ENCODE measurements around the gene CT45A3. TPM values are rescaled to one million over a fixed set of nuclear protein-coding genes. Genes with fewer than 3 reads are reported as not detected.
"Not testable (repeated sequence)": the region's sequence is repeated elsewhere in the genome, so short reads cannot be mapped to it uniquely, and the experiment has no call there.

CT45A3 gene
- total RNA-seq, 2 donors from 2014 or later: not detected

GRCh38 chrX:135737366-135738071 is 30.5 kb downstream of the CT45A3 start:
- TF ChIP-seq POLR2A (IDR thresholded peaks at IDR 0.05): no peak
- no peak for TF ChIP-seq CTCF (IDR thresholded peaks at IDR 0.05)
- Histone ChIP-seq H3K4me1 (no peaks in the 10 kb centered on the region), H3K9me3 (no peaks in the 10 kb centered on the region), H3K27ac (no peak overlapping the region), H3K36me3 (replicated peaks in 1 of 2; ENCODE audit: insufficient read depth in 1 of 2, low read depth in 2 of 2) (no peaks in the 10 kb centered on the region), H3K4me3 (no peak overlapping the region), H3K27me3 (no peaks in the 10 kb centered on the region)
- ATAC-seq (no peak), DNase-seq (no peak)
- intact Hi-C loops (cut with DNase I): no loop called here
- 23 to 45% methylated on average over 4 of the region's 4 CpGs for WGBS, 2 donors

DNA sequence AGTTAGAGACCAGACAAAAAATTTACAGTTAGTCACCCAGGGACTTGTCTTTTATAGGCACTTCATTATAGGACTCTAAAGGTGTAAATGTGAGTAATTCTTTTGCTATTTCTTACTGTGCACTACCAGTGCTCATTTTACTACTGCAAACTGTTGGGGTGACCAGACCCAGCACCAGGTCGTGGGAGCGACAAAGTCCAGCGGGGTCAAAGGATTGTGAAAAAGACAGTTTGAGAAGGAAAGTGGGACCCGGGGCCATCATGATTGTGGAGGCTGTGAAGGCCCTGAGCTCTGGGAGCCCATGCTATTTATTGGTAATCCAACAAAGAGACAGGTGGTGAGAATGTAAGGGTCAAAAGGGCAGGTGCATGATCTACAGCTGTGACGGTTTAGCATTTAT is 33.3 kb downstream of the CT45A3 start:
- H3K27ac ChIP-seq; H3K36me3 ChIP-seq (replicated peaks in 1 of 2; ENCODE audit: insufficient read depth in 1 of 2, low read depth in 2 of 2); H3K27me3 ChIP-seq; intact Hi-C loops (cut with DNase I); DNase-seq; H3K9me3 ChIP-seq; ATAC-seq; H3K4me3 ChIP-seq; H3K4me1 ChIP-seq: not testable (repeated sequence)
- 65 to 68% methylated on average over 5 of the region's 5 CpGs for WGBS, 2 donors

DNA sequence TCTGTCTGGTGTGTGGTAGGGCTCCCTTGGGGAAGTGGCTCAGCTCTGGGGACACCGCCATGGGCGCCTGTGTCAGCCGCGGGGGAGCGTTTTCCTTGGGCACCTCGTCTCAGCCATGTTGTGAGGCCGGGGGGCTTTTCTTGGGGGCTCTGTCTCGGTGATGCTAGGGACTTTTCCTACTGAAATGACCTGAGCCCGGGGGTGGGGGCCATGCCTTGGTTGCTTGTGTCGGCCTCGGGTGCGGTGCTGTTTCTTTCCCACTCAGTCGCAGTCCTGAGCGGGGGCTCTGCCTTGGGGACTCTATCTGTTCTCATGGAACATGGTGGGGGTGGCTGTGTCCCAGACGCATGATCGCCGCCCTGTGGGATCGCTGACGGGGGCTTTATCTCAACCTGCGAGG is 54.2 kb downstream of the CT45A3 start:
- no peak for DNase-seq
- H3K36me3 ChIP-seq (replicated peaks in 1 of 2; ENCODE audit: insufficient read depth in 1 of 2, low read depth in 2 of 2): no peaks in the 10 kb centered on the region
- no peaks in the 10 kb centered on the region for H3K4me1 ChIP-seq
- 88% methylated on average over 14 of the region's 20 CpGs; no CpG with 5 or more reads in 1 of the 2 donors for WGBS, 2 donors
- no peaks in the 10 kb centered on the region for H3K27me3 ChIP-seq
- intact Hi-C loops (cut with DNase I): no loop called here
- TF ChIP-seq POLR2A (IDR thresholded peaks at IDR 0.05) (no peak), CTCF (IDR thresholded peaks at IDR 0.05) (no peak)
- H3K9me3 ChIP-seq: no peaks in the 10 kb centered on the region
- H3K27ac ChIP-seq: no peak overlapping the region
- H3K4me3 ChIP-seq: no peak overlapping the region
- ATAC-seq: no peak

DNA sequence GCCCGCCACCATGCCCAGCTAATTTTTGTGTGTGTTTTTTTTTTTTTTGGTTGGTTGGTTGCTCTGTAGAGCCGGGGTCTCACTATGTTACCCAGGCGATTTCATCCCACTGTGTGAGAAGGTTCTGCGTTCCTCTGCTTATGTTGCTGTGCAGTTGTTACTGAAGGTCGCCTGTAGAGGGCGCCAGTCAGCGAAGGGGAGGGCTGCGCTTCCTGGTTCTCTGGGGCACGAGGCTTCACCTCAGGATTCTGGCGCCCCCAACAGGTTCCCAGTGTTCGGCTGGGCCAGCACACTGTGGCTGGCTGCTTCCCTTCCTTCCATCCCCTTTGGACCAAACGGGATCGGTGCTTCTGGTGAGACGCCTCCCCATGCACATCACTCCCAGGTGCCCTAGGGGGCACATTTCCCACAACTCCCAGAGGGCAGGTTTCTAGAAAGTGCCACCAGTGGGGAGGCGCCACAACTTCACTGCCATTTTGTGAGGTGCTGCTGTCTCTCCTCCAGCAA is 54.8 kb downstream of the CT45A3 start, which contains the start of gene CT45A1:
TSS of gene CT45A1 (plus strand) at position 457 of the 507 bp plus-strand sequence. CDS start 5,302 bp downstream, outside the sequence.
- H3K36me3 ChIP-seq (replicated peaks in 1 of 2; ENCODE audit: insufficient read depth in 1 of 2, low read depth in 2 of 2); H3K9me3 ChIP-seq; ATAC-seq; H3K4me1 ChIP-seq; H3K27ac ChIP-seq; intact Hi-C loops (cut with DNase I); DNase-seq; H3K27me3 ChIP-seq; H3K4me3 ChIP-seq: not testable (repeated sequence)
- WGBS, 2 donors: 75 to 80% methylated on average over 1 to 2 of the region's 15 CpGs

Small RNA genes within 50 kb of the gene (small RNA-seq; reads per million reads assigned to genes)
- gene AC240442.1: not detected

Other genes with a start within 250 kb of the CT45A3 start
- gene INTS6L, start 247.5 kb downstream of the CT45A3 start, total RNA-seq: 1 to 10 TPM; 4.7 to 6.9 TPM
- not detected for gene CT45A1, start 54.6 kb downstream of the CT45A3 start, total RNA-seq
- gene CT45A5, start 17.3 kb upstream of the CT45A3 start, total RNA-seq: not detected
- not detected for gene CT45A6, start 34.6 kb upstream of the CT45A3 start, total RNA-seq
- not detected for gene CT45A2, start 51.8 kb upstream of the CT45A3 start, total RNA-seq
- gene CT45A7, start 69.1 kb upstream of the CT45A3 start, total RNA-seq: not detected
- gene CT45A8, start 86.3 kb upstream of the CT45A3 start, total RNA-seq: not detected
- gene CT45A9, start 103.6 kb upstream of the CT45A3 start, total RNA-seq: not detected
- not detected for gene CT45A10, start 125.3 kb upstream of the CT45A3 start, total RNA-seq
- gene SAGE1, start 125.5 kb upstream of the CT45A3 start, total RNA-seq: not detected
- 10 to 100 TPM in 1 of 2 donors, 1 to 10 TPM in 1; 4.6 to 13.2 TPM for gene MMGT1, start 205.8 kb upstream of the CT45A3 start, total RNA-seq
- gene SLC9A6, start 217.2 kb upstream of the CT45A3 start, total RNA-seq: 1 to 10 TPM; 1.6 to 6.2 TPM

Data from body of pancreas (tissue), 4 donors.